Sigmoid colon (tissue), 7 donors: Measurements from ENCODE around the gene TSPAN4. TPM values are rescaled to one million over a fixed set of nuclear protein-coding genes. Genes with fewer than 3 reads are reported as not detected.

Source experiments
- DNase-seq: peaks from one replicate; pipeline ENCODE4 v3.0.0-alpha.2; 2019
- H3K27ac ChIP-seq, 4 donors: fragments of 200-600 bp; sonication (generic); one replicate each; pipeline ENCODE4 v1.5.1; 2016 to 2019; ENCODE audit warnings: mild to moderate bottlenecking in 1 of 4
- H3K27me3 ChIP-seq, 3 donors: fragments of 200-600 bp; sonication (generic); one replicate each; pipeline ENCODE4 v1.5.1; 2019; ENCODE audit warnings: mild to moderate bottlenecking in 1 of 3
- H3K36me3 ChIP-seq, 4 donors: fragments of 200-600 bp; sonication (generic); one replicate each; pipeline ENCODE4 v1.5.1; 2016 to 2019
- H3K4me1 ChIP-seq, 4 donors: fragments of 200-600 bp; sonication (generic); one replicate each; pipeline ENCODE4 v1.5.1; 2017 to 2019
- H3K4me3 ChIP-seq, 4 donors: fragments of 200-600 bp; sonication (generic); one replicate each; pipeline ENCODE4 v1.5.1; 2017 to 2019; ENCODE audit warnings: mild to moderate bottlenecking in 2 of 4, moderate library complexity in 1 of 4
- H3K9me3 ChIP-seq, 4 donors: fragments of 200-600 bp in 3 of 4; sonication (generic) in 3 of 4; one replicate each; pipeline versions ENCODE4 v1.5.1 to v1.6.1; 2013 to 2019
- EP300 ChIP-seq, 4 donors: sonication (generic); formaldehyde crosslinking; IDR thresholded peaks; one replicate each; pipeline ENCODE4 v1.6.1; 2017; ENCODE audit warnings: antibody characterized with exemption in 4 of 4
- POLR2A ChIP-seq, 2 donors: fragments of 450-650 bp; IDR thresholded peaks; one replicate each; pipeline ENCODE4 v1.6.1; 2016; ENCODE audit warnings: antibody characterized with exemption in 2 of 2, mild to moderate bottlenecking in 2 of 2, moderate library complexity in 2 of 2
- POLR2AphosphoS5 ChIP-seq, 4 donors: sonication (generic); formaldehyde crosslinking; IDR thresholded peaks; one replicate each; pipeline ENCODE4 v1.6.1; 2017; ENCODE audit warnings: antibody characterized with exemption in 4 of 4
- WGBS, 2 donors: extraction: QIAGEN DNeasy Blood & Tissue Kit; methylation state at CpG; one replicate each; pipeline ENCODE4 v1.1.7; 2013; 5-methylcytosine and 5-hydroxymethylcytosine counted together
- intact Hi-C: fragments of 100-400 bp; cut with DNase I; formaldehyde crosslinking; loops from one replicate; pipeline ENCODE4 v1.15.1; 2023
- polyA plus RNA-seq, 3 donors: library from polyadenylated mRNA; stranded (reverse); fragments of 200-250 nt; gene quantifications; one replicate each; pipeline ENCODE4 v1.2.3, GENCODE V29; 2013
- total RNA-seq, 4 donors: library from RNA; depleted of rRNA; stranded (reverse); fragments of >200 nt; gene quantifications; one replicate each; pipeline ENCODE4 v1.1.0, GENCODE V29; 2016
- TF ChIP-seq, protein P1 (sequence below), 4 experiments: fragments of 450-650 bp in 3 of 4; fragments of 200-600 bp in 1 of 4; IDR thresholded peaks; one replicate each; pipeline ENCODE4 v1.5.1; 2016 to 2019; ENCODE audit warnings: antibody characterized with exemption in 4 of 4, mild to moderate bottlenecking in 3 of 4, moderate library complexity in 2 of 4
- donor health status: healthy with polysubstance abuse.
- donor health status: Bipolar disorder and iron deficiency.
- donor health status: healthy.

TSPAN4 gene
- total and polyA plus RNA-seq, 7 donors = 8.8 to 92.7 (median 79.2) TPM

DNA sequence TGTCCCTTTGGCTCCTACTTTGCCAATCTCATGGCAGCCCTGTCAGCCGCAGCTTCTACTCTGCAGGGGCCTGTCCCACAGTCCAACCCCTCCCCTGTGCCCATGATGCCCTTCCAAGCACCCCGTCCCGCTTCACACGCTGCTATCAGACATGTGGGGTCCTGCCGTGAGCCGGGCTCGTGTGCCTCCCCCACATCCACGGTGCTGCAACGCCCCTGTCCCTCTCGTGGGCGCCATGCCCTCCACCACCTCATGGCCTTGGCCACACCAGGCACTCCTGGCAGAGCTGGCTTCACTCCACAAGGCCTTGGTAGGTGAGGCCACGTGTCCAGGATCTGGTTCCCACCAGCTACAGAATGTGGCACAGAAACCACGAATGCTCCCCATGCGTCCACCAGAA lies 44.9 kb downstream of the TSPAN4 start:
- no peak for DNase-seq
- Histone ChIP-seq H3K36me3 (peaks cover 0 to 24% (median 9%) of the 10 kb centered on the region in 4 donors), H3K4me1 (no peaks in the 10 kb centered on the region), H3K27ac (no peak overlapping the region), H3K4me3 (no peak overlapping the region), H3K27me3 (no peaks in the 10 kb centered on the region), H3K9me3 (no peaks in the 10 kb centered on the region)
- WGBS, 2 donors = 95 to 96% methylated on average over 14 of the region's 14 CpGs
- intact Hi-C loops = no loop called here
- TF ChIP-seq POLR2A (IDR thresholded peaks at IDR 0.05) = no peak
- TF ChIP-seq EP300 (IDR thresholded peaks at IDR 0.05) = no peak
- TF ChIP-seq, protein P1, sequence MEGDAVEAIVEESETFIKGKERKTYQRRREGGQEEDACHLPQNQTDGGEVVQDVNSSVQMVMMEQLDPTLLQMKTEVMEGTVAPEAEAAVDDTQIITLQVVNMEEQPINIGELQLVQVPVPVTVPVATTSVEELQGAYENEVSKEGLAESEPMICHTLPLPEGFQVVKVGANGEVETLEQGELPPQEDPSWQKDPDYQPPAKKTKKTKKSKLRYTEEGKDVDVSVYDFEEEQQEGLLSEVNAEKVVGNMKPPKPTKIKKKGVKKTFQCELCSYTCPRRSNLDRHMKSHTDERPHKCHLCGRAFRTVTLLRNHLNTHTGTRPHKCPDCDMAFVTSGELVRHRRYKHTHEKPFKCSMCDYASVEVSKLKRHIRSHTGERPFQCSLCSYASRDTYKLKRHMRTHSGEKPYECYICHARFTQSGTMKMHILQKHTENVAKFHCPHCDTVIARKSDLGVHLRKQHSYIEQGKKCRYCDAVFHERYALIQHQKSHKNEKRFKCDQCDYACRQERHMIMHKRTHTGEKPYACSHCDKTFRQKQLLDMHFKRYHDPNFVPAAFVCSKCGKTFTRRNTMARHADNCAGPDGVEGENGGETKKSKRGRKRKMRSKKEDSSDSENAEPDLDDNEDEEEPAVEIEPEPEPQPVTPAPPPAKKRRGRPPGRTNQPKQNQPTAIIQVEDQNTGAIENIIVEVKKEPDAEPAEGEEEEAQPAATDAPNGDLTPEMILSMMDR (IDR thresholded peaks at IDR 0.05) = no peak
- TF ChIP-seq POLR2AphosphoS5 (IDR thresholded peaks at IDR 0.05) = no peak

DNA sequence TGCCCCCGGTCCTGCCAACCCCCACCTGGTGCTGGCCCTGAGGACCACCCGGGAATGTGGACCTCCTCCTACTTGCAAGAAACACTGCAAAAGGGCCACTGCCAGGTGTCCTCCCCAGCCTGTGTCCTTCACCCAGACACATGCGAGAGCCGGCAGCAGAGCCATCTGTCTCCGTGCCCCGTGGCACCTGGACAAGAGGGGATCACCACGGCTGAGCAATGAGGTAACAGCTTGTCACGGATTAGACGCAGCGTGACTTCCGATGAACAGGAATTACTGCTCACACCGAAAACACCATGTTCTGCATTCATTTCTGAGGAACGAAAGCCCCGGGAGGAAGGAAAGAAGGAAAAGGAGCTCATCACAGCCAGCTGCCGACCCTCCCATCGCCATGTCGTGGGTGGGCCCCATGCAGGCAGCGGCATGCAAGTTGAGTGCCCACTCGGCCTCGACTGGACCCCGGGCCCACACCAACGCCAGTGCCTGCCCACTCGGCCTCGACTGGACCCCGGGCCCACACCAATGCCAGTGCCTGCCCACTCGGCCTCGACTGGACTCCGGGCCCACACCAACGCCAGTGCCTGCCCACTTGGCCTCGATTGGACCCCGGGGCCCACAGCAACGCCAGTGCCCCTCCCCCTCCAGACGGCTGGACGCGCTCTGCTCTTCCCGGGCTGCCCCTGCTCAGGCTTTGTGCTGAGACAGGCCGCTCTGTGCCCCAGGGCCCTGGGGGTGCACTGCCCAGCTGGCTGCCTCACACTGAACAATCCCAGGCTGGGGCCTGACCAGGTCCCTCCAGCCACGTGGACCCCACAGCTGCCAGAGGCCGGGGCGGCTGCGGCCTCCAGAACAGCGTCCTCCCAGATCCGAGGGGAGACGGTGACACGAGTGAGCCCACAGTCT lies 45.9 kb downstream of the TSPAN4 start:
- intact Hi-C loops = no loop called here
- H3K27me3 ChIP-seq = no peaks in the 10 kb centered on the region
- H3K36me3 ChIP-seq = peaks cover 0 to 15% (median 5%) of the 10 kb centered on the region in 4 donors
- 93 to 94% methylated on average over 45 of the region's 45 CpGs for WGBS, 2 donors
- H3K4me3 ChIP-seq = no peak overlapping the region
- TF ChIP-seq POLR2A (IDR thresholded peaks at IDR 0.05) (no peak), EP300 (IDR thresholded peaks at IDR 0.05) (no peak), POLR2AphosphoS5 (IDR thresholded peaks at IDR 0.05) (no peak)
- TF ChIP-seq, protein P1 (IDR thresholded peaks at IDR 0.05) = no peak
- H3K9me3 ChIP-seq = no peaks in the 10 kb centered on the region
- DNase-seq = no peak
- H3K4me1 ChIP-seq = no peaks in the 10 kb centered on the region
- no peak overlapping the region for H3K27ac ChIP-seq

DNA sequence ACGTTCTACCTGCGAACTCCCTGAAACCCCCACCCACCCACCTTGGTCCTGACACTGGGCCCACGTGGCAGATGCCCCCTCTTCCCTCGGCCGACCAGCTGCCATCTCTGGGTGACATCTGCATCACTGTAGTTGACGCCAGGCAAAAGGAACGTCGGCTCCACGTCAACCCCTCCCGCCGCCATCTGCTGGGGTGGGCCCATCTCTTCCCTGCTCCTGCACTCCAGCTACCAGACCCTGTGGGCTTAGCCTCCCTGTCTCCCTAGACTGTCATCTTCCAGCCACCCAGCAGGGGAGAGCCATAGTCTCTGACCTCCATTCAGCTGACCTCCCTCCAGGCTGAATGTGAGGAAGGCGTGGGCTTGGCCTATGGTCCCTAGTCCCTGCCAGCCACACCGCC lies 46.6 kb downstream of the TSPAN4 start:
- H3K4me1 ChIP-seq = no peaks in the 10 kb centered on the region
- no peaks in the 10 kb centered on the region for H3K9me3 ChIP-seq
- no peak for TF ChIP-seq POLR2AphosphoS5 (IDR thresholded peaks at IDR 0.05)
- TF ChIP-seq, protein P1 (IDR thresholded peaks at IDR 0.05) = no peak
- TF ChIP-seq EP300 (IDR thresholded peaks at IDR 0.05) = no peak
- no peak for TF ChIP-seq POLR2A (IDR thresholded peaks at IDR 0.05)
- DNase-seq = no peak
- 92 to 94% methylated on average over 13 of the region's 13 CpGs for WGBS, 2 donors
- peaks cover 0 to 9% (median 3%) of the 10 kb centered on the region in 4 donors for H3K36me3 ChIP-seq
- no peak overlapping the region for H3K27ac ChIP-seq
- no peaks in the 10 kb centered on the region for H3K27me3 ChIP-seq
- H3K4me3 ChIP-seq = no peak overlapping the region
- intact Hi-C loops = no loop called here

DNA sequence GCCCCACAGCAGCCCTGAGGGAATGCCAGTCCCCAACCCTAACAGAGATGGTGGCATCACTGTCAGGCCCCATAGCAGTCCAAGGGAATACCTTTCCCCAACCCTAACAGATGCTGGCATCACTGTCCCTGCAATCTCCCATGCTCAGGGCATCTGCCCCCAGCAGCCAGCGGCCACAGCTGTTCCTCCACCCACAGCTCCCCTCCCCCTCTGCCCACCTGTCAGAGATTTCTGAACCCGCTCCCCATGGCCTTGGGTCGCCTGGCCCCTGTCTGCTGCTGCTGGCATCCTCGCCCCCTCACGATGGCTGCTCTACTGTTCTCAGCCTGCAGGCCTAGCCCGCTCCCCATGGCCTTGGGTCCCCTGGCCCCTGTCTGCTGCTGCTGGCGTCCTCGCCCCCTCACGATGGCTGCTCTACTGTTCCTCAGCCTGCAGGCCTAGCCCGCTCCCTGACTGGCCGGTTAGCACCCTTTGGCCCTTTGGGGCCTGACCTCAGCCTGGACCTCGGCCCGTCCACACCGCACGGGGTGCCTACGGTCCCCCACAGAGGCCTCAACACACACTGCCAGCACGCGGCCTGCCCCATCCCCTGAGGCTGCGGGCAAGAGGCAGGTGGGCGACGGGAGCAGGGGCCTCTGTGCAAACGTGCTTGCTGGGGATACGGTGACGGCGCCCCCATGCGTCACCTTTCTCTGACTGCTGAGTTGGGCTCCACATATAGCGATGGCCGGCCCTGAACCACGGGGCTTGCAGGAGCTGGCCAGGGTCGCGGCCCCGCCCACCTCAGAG lies 47.2 kb downstream of the TSPAN4 start:
- H3K27ac ChIP-seq = no peak overlapping the region
- H3K27me3 ChIP-seq = no peaks in the 10 kb centered on the region
- no peak overlapping the region for H3K4me3 ChIP-seq
- DNase-seq = no peak
- TF ChIP-seq POLR2AphosphoS5 (IDR thresholded peaks at IDR 0.05) (no peak), EP300 (IDR thresholded peaks at IDR 0.05) (no peak), POLR2A (IDR thresholded peaks at IDR 0.05) (no peak)
- TF ChIP-seq, protein P1 (IDR thresholded peaks at IDR 0.05) = no peak
- no peaks in the 10 kb centered on the region for H3K9me3 ChIP-seq
- intact Hi-C loops = no loop called here
- WGBS, 2 donors = 94 to 96% methylated on average over 32 of the region's 32 CpGs
- H3K4me1 ChIP-seq = no peaks in the 10 kb centered on the region
- peaks cover 0 to 12% (median 3%) of the 10 kb centered on the region in 4 donors for H3K36me3 ChIP-seq
